Right lobe of liver (tissue), 6 donors: Measurements from ENCODE around the gene BCL6B. TPM values are rescaled to one million over a fixed set of nuclear protein-coding genes. Genes with fewer than 3 reads are reported as not detected.
"Not testable (repeated sequence)": the region's sequence is repeated elsewhere in the genome, so short reads cannot be mapped to it uniquely, and the experiment has no call there.

Source experiments
- ATAC-seq, 4 donors: fragments of 200-7000 bp; cut with Tn5 transposase; one replicate each; pipeline ENCODE4 v1.9.1; 2020; ENCODE audit warnings: mild to moderate bottlenecking in 4 of 4, moderate library complexity in 4 of 4
- DNase-seq, 3 donors: peaks; one replicate each; pipeline ENCODE4 v3.0.0-alpha.2; 2020
- H3K27ac ChIP-seq, 3 donors: fragments of 200-600 bp; one replicate each; pipeline ENCODE4 v1.8.0; 2022
- H3K27me3 ChIP-seq, 2 donors: fragments of 200-600 bp; one replicate each; pipeline ENCODE4 v1.8.0; 2022
- H3K36me3 ChIP-seq, 4 donors: fragments of 200-600 bp; sonication (generic) in 1 of 4; one replicate each; pipeline versions ENCODE4 v1.5.1 to v1.8.0; 2017 to 2022; ENCODE audit warnings: control low read depth in 1 of 4
- H3K4me1 ChIP-seq, 4 donors: fragments of 200-600 bp; sonication (generic) in 1 of 4; one replicate each; pipeline versions ENCODE4 v1.5.1 to v1.8.0; 2017 to 2022; ENCODE audit warnings: control low read depth in 1 of 4
- H3K4me3 ChIP-seq, 3 donors: fragments of 200-600 bp; one replicate each; pipeline ENCODE4 v1.8.0; 2022
- H3K9me3 ChIP-seq, 4 donors: fragments of 200-600 bp; sonication (generic) in 1 of 4; one replicate each; pipeline versions ENCODE4 v1.5.1 to v1.8.0; 2017 to 2022; ENCODE audit warnings: control low read depth in 1 of 4
- POLR2A ChIP-seq: fragments of 450-650 bp; IDR thresholded peaks from one replicate; pipeline ENCODE4 v1.6.1; 2017; ENCODE audit warnings: antibody characterized with exemption, mild to moderate bottlenecking
- WGBS: methylation state at CpG from one replicate; pipeline ENCODE4 v1.1.6; 2018; ENCODE audit warnings: low coverage, low lambda C conversion rate; ENCODE audit not compliant: insufficient coverage; ENCODE audit errors: missing lambda C conversion rate; 5-methylcytosine and 5-hydroxymethylcytosine counted together
- intact Hi-C, 2 donors: fragments of 100-400 bp; cut with DNase I; formaldehyde crosslinking; loops; one replicate each; pipeline versions ENCODE4 v1.11.2 to v1.14.1; 2022
- long read RNA-seq: library from polyadenylated mRNA; unstranded; transcript quantifications from one replicate; pipeline ENCODE4 v2.0.0, GENCODE V29; 2019
- total RNA-seq, 6 experiments: library from RNA; depleted of rRNA in 2 of 6; stranded (reverse); fragments of >200 nt in 2 of 6; fragmentation: NEBNext Ultra II Directional in 3 of 6; extraction: Animal tissue kit (Norgen Biotek cat#: 25700) in 3 of 6; gene quantifications; one replicate each; pipeline versions ENCODE4 v1.1.0 to v1.2.4, GENCODE V29; 2016 to 2023
- TF ChIP-seq, protein P1 (sequence below), 4 donors: fragments of 200-600 bp in 3 of 4; fragments of 450-650 bp in 1 of 4; IDR thresholded peaks; one replicate each; pipeline versions ENCODE4 v1.5.1 to v1.8.0; 2016 to 2022; ENCODE audit warnings: antibody characterized with exemption in 4 of 4, mild to moderate bottlenecking in 2 of 4
- donor health status: DM: no; HTN: yes; CAD: no.
- donor health status: DM: no; HTN: no; CAD: no.
- donor health status: DM: no; HTN: no; CAD: no.
- donor health status: DM: no; HTN: yes; CAD: no.
- donor health status: DM: no; HTN: yes; CAD: no.

Gene BCL6B, protein sequence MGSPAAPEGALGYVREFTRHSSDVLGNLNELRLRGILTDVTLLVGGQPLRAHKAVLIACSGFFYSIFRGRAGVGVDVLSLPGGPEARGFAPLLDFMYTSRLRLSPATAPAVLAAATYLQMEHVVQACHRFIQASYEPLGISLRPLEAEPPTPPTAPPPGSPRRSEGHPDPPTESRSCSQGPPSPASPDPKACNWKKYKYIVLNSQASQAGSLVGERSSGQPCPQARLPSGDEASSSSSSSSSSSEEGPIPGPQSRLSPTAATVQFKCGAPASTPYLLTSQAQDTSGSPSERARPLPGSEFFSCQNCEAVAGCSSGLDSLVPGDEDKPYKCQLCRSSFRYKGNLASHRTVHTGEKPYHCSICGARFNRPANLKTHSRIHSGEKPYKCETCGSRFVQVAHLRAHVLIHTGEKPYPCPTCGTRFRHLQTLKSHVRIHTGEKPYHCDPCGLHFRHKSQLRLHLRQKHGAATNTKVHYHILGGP
- total RNA-seq, result 1 to 10 TPM in 5 of 6 experiments, under 1 TPM in 1; 0.71 to 3.5 (median 1.5) TPM
- long read RNA-seq, result 0 reads

DNA sequence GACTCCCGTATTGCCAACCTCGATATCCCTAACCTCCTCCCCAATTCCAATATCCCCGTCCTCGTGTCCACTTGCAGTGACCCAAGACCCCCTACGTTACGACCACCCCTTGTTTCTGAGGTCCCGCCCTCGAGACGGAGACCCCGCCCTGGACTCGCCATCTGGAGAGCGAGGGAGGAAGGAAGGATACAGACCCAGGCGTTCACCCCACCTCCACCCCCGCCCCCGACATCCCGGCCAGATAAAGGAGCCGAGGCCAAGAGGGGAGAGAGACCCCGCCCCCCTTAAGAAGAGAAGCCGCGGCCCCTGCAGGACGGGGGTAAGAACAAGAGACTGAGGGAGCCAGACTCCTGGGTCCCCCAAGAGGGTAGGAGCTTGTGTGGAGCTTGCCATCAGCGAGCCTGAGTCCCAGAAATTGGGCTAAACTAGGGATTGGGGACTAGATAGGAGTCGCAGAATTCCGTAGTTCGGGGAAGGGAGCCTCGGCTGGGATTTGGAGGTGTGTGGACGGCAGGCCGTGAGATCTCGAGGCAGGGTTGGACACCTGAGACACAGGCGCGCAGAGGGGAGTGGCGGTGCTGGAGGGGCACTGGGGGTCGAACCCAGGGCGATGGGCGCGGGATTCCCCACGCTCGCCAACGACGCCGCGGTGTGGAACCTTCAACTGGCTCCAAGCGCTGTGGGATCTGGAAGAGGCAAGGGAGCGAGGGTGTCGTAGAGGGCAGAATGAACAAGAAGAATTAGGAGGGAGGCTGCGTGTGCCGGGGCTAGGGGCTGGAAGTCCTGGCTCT, at the start of gene BCL6B:
Gene BCL6B, plus strand, starts transcription at position 270 of the 791 bp plus-strand sequence. CDS start 622 bp downstream, outside the sequence.
- Histone ChIP-seq H3K27me3 (no peaks in the 10 kb centered on the region), H3K9me3 (no peaks in the 10 kb centered on the region), H3K4me3 (peak within 1 kb of the TSS; percentile 27 to 38 (median 36)), H3K27ac (peak within 1 kb of the TSS; percentile 59 to 72 (median 72)), H3K36me3 (no peaks in the 10 kb centered on the region), H3K4me1 (peaks cover 0 to 10% (median 0%) of the 10 kb centered on the region in 4 donors)
- 12% methylated on average over 28 of the region's 47 CpGs for WGBS
- DNase-seq (peak in 1 of 3 donors; percentile 65), ATAC-seq (peak in 3 of 4 donors; percentile 0 to 4 (median 3))
- TF ChIP-seq POLR2A, result no peak
- TF ChIP-seq, protein P1, sequence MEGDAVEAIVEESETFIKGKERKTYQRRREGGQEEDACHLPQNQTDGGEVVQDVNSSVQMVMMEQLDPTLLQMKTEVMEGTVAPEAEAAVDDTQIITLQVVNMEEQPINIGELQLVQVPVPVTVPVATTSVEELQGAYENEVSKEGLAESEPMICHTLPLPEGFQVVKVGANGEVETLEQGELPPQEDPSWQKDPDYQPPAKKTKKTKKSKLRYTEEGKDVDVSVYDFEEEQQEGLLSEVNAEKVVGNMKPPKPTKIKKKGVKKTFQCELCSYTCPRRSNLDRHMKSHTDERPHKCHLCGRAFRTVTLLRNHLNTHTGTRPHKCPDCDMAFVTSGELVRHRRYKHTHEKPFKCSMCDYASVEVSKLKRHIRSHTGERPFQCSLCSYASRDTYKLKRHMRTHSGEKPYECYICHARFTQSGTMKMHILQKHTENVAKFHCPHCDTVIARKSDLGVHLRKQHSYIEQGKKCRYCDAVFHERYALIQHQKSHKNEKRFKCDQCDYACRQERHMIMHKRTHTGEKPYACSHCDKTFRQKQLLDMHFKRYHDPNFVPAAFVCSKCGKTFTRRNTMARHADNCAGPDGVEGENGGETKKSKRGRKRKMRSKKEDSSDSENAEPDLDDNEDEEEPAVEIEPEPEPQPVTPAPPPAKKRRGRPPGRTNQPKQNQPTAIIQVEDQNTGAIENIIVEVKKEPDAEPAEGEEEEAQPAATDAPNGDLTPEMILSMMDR (IDR thresholded peaks at IDR 0.05), result no peak
- intact Hi-C loops, result no loop called here

DNA sequence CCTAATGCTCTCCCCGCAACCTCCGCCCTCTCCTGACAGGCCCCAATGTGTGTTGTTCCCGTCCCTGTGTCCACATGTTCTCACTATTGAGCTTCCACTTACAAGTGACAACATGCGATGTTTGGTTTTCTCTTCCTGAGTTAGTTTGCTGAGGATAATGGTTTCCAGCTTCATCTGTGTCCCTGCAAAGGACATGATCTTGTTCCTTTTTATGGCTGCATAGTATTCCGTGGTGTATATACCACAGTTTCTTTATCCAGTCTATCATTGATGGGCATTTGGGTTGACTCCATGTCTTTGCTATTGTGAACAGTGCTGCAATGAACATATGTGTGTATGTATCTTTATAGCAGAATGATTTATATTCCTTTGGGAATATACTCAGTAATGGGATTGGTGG, 43.4 kb upstream of the BCL6B start:
- DNase-seq, H3K9me3 ChIP-seq, intact Hi-C loops, H3K4me1 ChIP-seq, H3K4me3 ChIP-seq, H3K27me3 ChIP-seq, H3K27ac ChIP-seq, H3K36me3 ChIP-seq, ATAC-seq: not testable (repeated sequence)
- WGBS, result 78% methylated on average over 5 of the region's 5 CpGs

DNA sequence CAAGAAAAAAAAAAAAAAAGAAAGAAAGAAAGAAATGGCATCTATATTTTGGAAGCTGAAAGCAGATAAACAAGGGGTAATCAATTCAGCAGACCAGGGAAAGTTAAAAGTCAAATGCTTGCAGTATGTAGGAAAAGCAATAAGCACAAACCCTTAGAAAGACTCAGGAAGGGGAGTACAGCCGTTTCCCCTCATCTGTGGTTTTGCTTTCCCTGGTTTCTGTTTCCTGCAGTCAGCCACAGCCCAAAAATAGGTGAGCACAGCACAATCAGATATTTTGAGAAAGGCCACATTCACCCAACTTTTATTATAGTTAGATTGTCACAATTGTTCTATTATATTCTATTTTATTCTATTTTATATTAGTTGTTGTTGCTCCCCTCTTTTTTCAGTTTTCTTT, 41.4 kb upstream of the BCL6B start:
- no peaks in the 10 kb centered on the region for H3K36me3 ChIP-seq
- H3K27ac ChIP-seq, result no peak overlapping the region
- no peaks in the 10 kb centered on the region for H3K9me3 ChIP-seq
- no peak overlapping the region for H3K4me3 ChIP-seq
- ATAC-seq (no peak), DNase-seq (no peak)
- no peaks in the 10 kb centered on the region for H3K27me3 ChIP-seq
- no peaks in the 10 kb centered on the region for H3K4me1 ChIP-seq
- intact Hi-C loops, result no loop called here
- no peak for TF ChIP-seq POLR2A
- TF ChIP-seq, protein P1 (IDR thresholded peaks at IDR 0.05), result no peak
- WGBS, result 50% methylated on average over 1 of the region's 1 CpG

- TF ChIP-seq POLR2A, result no peak
- TF ChIP-seq, protein P1 (IDR thresholded peaks at IDR 0.05), result no peak
Observed at GRCh38 chr17:6985266-6985665, 37.6 kb upstream of the BCL6B start.

More at GRCh38 chr17:6985266-6985665, 37.6 kb upstream of the BCL6B start:
- ATAC-seq (no peak), DNase-seq (no peak)
- intact Hi-C loops, result no loop called here
- Histone ChIP-seq H3K4me3 (no peak overlapping the region), H3K4me1 (no peaks in the 10 kb centered on the region), H3K9me3 (no peaks in the 10 kb centered on the region), H3K27me3 (no peaks in the 10 kb centered on the region), H3K36me3 (no peaks in the 10 kb centered on the region), H3K27ac (no peak overlapping the region)
- 83% methylated on average over 4 of the region's 4 CpGs for WGBS
